ENCODE measurements around the gene VPREB1.
"Not testable (repeated sequence)": the region's sequence is repeated elsewhere in the genome, so short reads cannot be mapped to it uniquely, and the experiment has no call there.

Gene VPREB1

GRCh38 chr22:22244316-22245250 lies at the start of gene VPREB1:
TSS of gene VPREB1 (plus strand) at chr22:22244786. CDS start at chr22:22244814, 28 bp downstream.
- no peak for DNase-seq

GRCh38 chr22:22194931-22195264 lies 49.7 kb upstream of the VPREB1 start:
- DNase-seq, result no peak

- DNase-seq, result peak; percentile 57
Observed at GRCh38 chr22:22195265-22196017, 49.1 kb upstream of the VPREB1 start.

- no peak for DNase-seq
Observed at GRCh38 chr22:22196018-22196533, 48.5 kb upstream of the VPREB1 start.

GRCh38 chr22:22196833-22197477 lies 47.6 kb upstream of the VPREB1 start:
- DNase-seq, result no peak

- DNase-seq, result no peak
Observed at GRCh38 chr22:22197993-22198402, 46.6 kb upstream of the VPREB1 start.

GRCh38 chr22:22198751-22199150 lies 45.8 kb upstream of the VPREB1 start:
- DNase-seq, result no peak

GRCh38 chr22:22199634-22200033 lies 45.0 kb upstream of the VPREB1 start:
- no peak for DNase-seq

GRCh38 chr22:22200569-22201184 lies 43.9 kb upstream of the VPREB1 start:
- DNase-seq, result no peak

GRCh38 chr22:22201185-22201929 lies 43.2 kb upstream of the VPREB1 start:
- no peak for DNase-seq

- DNase-seq, result no peak
Observed at GRCh38 chr22:22201930-22202343, 42.6 kb upstream of the VPREB1 start.

GRCh38 chr22:22203048-22203971 lies 41.3 kb upstream of the VPREB1 start:
- no peak for DNase-seq

- DNase-seq, result peak; percentile 74
Observed at GRCh38 chr22:22207845-22208564, 36.6 kb upstream of the VPREB1 start.

GRCh38 chr22:22208652-22209051 lies 35.9 kb upstream of the VPREB1 start:
- no peak for DNase-seq

GRCh38 chr22:22209080-22209640 lies 35.4 kb upstream of the VPREB1 start:
- not testable (repeated sequence) for DNase-seq

- DNase-seq, result peak; percentile 63
Observed at GRCh38 chr22:22210375-22210774, 34.2 kb upstream of the VPREB1 start.

GRCh38 chr22:22210889-22211833 lies 33.4 kb upstream of the VPREB1 start:
- no peak for DNase-seq

- DNase-seq, result no peak
Observed at GRCh38 chr22:22213231-22213630, 31.4 kb upstream of the VPREB1 start.
